ENCODE results near the gene CBFA2T2.
"Not testable (repeated sequence)": the region's sequence is repeated elsewhere in the genome, so short reads cannot be mapped to it uniquely, and the experiment has no call there.

The CBFA2T2 gene

DNA sequence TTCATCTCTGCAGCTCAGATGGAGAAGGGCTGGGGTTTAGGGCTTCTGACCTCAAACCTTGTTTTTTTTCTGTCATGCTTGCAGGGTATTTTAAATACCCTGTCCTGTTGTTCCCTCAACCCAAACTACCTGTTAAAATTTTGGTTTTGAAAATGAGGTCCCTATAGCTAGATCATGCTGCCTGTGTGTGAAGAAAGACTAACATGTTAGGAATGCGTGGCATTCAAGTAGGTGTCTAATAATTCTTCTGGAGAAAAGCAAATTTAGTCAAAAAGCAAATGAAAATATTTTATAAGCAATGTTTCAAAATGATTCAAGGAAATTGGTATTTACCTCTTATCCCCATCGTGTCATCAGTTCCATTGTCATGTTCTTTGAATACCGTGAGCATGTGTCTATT, 95.1 kb downstream of the CBFA2T2 start:
- no peak for DNase-seq

- DNase-seq = no peak
Observed at GRCh38 chr20:33585413-33585812, 95.5 kb downstream of the CBFA2T2 start.

DNA sequence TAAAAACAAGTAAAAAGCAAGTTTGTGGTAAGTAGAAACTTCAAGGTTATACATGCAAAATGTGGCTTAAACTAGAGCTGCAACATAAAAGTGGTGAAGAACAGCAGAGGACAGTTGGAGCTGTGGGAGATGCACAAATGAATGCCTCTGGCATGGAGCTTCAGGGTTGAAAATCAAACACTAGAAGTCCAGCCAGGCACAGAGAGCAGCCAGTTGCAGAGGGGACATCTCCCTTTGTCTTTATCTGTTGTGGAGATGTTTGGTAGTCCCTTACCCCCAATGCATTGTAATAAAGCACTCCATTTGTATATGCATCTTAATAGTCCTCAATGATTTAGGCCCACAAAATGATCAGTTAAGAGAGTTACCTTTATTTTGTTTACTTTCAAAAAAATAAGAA, 99.2 kb downstream of the CBFA2T2 start:
- DNase-seq = no peak

DNA sequence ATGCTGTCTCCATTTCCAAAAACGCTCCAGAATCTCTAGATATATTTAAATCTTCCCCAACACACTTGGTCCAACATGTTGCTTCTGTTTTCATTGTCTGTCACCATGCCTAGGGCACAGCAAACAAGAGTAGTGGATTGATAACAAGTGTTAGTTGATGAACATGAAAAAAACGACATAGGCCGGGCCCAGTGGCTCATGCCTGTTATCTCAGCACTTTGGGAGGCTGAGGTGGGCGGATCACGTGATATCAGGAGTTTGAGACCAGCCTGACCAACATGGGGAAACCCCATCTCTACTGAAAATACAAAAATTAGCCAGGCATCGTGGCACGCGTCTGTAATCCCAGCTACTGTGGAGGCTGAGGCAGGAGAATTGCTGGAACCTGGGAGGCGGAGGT, 102.0 kb downstream of the CBFA2T2 start:
- DNase-seq = not testable (repeated sequence)

GRCh38 chr20:33594743-33595142, 104.8 kb downstream of the CBFA2T2 start:
- no peak for DNase-seq

- DNase-seq = no peak
Observed at GRCh38 chr20:33600414-33600813, 110.5 kb downstream of the CBFA2T2 start.

GRCh38 chr20:33600981-33601380, 111.1 kb downstream of the CBFA2T2 start:
- DNase-seq = no peak

DNA sequence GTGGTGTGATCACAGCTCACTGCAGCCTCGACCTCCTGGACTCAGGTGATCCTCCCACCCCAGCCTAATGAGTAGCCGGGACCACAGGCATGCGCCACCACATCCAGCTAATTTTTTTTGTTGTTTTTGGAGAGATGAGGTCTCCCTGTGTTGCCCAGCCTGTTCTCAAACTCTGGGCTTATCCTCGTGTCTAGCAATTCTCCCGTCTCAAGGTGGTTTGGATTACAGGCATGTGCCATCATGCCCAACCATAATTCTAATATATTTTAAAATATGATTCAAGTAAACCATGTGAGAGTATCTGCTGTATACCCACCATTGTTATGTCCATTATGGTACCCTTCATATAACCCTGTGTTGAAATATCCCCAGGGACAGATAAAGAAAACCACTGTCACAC, 112.0 kb downstream of the CBFA2T2 start:
- no peak for DNase-seq

DNA sequence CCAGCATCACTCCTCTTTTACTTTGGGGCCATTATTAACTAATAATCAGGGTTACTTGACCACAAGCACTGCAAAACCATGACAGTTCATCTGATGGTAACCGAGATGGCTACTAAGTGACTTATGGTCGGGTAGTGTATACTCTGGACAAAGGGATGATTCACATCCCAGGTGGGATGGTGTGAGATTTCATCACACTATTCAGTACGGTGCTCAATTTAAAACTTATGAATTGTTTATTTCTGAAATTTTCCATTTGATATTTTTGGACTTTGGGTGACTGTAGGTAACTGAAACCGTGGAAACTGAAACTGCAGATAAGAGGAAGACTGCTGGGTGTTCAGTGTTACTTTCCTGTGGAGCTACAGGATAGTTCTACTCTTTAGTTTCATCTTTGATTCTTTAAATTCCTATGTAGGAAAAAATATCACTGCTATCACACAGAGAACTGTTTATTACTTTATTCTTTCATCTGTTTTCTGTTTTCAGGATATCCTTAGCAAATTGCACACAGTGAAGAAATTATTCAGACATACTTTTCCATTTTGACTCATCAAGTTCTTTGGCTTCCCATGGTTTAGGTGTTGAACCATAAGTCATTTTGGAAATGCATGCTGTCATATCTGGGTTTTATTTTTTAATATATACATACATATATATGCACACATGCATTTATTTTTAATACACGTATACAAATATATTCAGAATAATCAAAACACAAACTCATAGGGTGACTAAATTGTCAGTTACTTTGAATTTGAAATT, 113.1 kb downstream of the CBFA2T2 start:
- no peak for DNase-seq

DNA sequence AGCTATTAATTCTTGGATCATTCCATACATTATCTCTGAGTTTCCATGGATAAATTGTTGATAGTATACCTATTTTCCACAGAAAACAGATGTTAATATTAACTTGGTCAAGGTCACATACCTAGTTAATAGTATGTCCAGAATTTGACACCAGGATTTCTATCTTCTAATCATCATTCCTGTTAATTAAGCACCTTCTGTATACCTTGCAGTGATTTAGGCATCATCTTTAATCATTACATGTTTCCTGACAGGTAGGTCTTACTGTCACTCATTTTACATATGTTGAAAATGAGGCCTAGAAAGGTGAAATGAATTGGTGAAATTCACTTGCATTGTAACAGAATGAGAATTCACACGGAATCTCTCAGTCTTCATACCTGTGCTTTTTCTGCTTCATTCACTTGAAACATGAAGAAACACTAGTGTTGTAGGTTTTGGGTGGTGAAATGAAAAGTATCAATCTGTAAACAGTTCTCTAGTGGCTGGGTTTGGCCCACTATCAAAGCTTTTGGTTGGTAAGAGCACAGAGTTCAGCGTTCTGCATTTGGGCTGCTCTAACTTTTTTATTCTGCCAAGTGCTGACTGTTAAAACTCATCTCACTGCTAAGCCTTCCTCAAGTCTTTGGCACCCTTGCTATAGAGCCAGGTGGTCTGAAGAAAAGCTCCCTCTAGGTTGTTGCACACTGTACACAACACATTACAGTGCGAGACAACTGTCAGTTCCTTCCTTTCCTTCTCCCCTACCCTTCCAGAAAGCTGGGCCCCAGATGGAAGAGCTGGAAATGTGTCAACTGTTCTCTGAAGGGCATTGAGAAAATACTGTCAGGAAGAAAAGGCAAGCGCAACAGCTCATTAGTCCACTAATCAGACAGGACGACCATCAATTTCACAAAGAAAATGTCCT, 114.4 kb downstream of the CBFA2T2 start:
- no peak for DNase-seq

- DNase-seq = no peak
Observed at GRCh38 chr20:33604991-33605370, 115.1 kb downstream of the CBFA2T2 start.

- DNase-seq = no peak
Observed at GRCh38 chr20:33606118-33606771, 116.3 kb downstream of the CBFA2T2 start.

DNA sequence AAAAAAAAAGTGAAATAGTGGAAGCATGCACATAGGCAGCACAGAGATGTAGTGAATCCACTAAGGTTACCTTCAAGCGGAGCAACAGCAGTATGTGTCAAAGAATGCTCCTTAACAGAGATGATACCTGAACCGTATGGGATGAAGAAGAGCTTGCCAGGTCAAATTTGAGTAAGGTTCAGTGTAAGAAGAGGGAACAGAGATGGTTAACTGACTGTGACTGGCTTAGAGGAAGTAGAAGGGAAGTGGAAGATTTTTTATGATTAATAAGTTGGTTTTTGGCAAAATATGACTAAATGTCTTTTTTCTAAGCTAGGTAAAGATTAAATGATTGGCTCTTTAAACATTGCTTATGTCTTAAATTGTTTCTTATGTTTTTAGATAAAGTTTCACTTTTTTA, 119.6 kb downstream of the CBFA2T2 start:
- no peak for DNase-seq

DNA sequence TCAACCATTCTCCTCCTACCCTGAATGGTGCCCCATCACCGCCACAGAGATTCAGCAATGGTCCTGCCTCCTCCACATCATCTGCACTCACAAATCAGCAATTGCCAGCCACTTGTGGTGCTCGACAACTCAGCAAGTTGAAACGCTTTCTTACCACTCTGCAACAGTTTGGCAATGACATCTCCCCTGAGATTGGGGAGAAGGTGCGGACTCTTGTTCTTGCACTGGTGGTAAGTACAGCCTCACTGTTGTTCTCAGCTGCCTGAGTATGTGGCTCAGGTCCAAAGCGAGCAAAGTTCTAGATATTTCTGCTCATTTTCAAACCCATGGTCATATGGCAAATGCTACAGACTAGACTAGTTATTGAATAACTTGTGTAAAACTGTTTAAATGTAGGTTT, 121.2 kb downstream of the CBFA2T2 start:
- DNase-seq = no peak

DNA sequence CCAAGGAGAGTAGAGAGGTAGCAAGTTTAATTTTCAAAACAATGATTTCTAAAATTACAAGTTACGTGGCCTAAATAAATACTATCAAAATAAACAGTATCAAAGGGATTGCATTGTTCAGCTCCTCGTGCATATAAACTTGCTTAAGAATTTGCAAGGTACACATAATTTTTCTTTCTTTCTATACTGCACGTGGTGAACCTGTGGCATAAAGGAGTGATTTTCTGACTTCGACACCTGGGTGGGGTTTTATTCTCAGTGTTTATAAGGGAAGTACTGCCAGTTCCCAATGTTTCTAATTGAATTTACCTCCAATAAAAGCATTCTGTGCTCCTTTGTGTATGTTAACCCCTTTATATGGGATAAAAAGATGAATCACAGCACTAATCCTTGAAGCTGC, 122.1 kb downstream of the CBFA2T2 start:
- no peak for DNase-seq

DNA sequence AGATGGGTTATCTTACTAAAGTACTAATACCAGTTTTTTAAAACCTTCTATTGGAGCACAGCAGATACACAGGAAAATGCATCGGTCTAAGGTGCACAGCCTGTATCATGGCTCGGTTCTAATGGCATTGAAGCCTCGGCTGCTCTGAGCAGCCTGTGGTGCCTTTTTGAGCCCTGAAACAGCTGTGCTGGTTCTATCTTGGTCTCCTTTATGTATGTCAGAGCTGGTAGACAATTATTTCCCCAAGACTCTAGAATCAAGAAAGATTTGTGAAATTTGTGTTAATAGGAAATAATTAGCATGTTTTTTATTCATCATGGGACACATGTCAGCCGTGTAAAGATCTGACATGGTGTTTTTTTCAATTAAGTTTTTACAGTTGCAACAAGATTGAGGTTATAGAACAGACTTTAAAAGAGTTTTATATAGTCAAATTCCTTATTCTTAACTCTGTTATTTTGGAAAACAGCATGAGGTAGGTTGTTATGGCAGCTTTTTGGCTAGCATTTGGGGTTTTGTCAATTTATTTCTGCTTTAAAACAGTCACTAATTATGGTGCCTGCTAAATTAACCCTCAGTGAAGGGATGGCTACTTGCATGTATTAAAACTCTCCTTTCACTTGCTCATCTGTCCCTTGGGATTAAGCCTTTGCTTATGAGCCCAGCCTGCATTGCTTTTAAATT, 132.0 kb downstream of the CBFA2T2 start:
- no peak for DNase-seq

GRCh38 chr20:33622705-33623365, 132.9 kb downstream of the CBFA2T2 start:
- DNase-seq = no peak

- no peak for DNase-seq
Observed at GRCh38 chr20:33624399-33624798, 134.5 kb downstream of the CBFA2T2 start.

DNA sequence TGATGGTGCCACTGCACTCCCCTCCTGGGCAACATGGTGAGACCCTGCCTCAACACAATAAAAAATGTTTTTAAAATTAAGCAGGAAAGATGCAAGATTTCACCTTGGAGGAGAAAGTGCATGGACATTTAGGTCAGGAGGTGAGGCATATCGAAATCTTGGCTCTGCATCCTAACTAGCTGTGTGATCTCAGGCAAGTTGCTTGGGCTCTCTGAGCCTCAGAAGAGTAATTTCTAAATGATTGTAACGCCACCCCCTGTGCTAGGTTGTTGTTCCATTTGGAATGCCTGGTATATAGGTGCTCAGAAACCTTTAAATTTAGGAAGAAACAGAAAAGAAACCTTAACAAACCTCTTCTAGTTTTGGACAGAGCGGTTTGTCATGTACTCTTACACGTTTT, 136.3 kb downstream of the CBFA2T2 start:
- no peak for DNase-seq

- no peak for DNase-seq
Observed at GRCh38 chr20:33627577-33628216, 137.8 kb downstream of the CBFA2T2 start.

DNA sequence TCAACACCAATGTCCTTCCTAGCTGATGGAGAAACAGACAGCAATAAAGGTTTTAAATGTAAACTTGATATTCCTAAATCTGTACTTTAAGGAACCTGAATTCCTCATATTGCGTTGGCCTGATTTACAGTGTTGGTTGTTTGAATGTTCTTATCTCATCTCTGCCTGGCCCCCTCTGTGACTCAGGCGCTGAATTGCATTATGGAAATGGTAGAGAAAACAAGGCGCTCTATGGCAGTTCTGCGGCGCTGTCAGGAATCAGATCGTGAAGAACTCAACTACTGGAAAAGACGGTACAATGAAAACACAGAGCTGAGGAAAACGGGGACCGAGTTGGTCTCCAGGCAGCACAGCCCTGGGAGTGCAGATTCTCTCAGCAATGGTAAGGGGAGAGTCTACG, 139.6 kb downstream of the CBFA2T2 start:
- no peak for DNase-seq

- no peak for DNase-seq
Observed at GRCh38 chr20:33629979-33630378, 140.1 kb downstream of the CBFA2T2 start.

Measured in HCEC 1CT (cell line).